ENCODE results near the gene IL27RA. TPM values are rescaled to one million over a fixed set of nuclear protein-coding genes. Genes with fewer than 3 reads are reported as not detected.
A peak's percentile ranks its signal among the peaks of the same experiment; 100 is the strongest.

IL27RA gene
- total RNA-seq = 4.0 TPM
- long read RNA-seq, transcript IL27RA-201 (14 exons, 2,962 nt) = major isoform, 10 of 15 reads
- long read RNA-seq, partial matches to known transcripts = 4 of 15 reads
- long read RNA-seq, other reads (novel, unspliced or antisense) = 1 of 15 reads

DNA sequence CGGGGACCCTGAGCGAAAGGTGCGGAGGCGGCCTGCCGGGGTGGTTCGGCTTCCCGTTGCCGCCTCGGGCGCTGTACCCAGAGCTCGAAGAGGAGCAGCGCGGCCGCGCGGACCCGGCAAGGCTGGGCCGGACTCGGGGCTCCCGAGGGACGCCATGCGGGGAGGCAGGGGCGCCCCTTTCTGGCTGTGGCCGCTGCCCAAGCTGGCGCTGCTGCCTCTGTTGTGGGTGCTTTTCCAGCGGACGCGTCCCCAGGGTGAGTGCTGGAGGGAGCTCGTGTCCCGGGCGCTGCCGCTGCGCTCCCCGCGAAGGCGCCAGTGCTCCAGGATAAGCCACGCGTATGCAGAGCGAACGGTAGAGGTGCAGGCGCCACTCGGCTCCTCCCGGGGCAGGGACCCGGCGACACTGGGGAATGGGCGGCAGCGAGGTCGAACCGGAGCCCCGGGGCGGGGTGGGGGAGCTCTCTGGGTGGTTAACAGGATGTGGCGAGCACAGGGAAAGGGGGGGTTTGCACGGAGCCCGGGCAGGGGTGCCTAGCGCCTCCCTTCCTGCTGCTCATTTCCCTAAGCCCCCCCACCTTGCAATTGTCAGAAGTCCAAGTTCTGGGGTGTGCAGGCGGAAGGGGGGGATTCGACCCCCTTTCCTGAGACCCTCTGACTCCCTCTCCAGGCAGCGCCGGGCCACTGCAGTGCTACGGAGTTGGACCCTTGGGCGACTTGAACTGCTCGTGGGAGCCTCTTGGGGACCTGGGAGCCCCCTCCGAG, at the start of gene IL27RA:
TSS of gene IL27RA (plus strand) at position 44 of the 762 bp plus-strand sequence. CDS start at position 155, 111 bp downstream.
- peak within 1 kb of the TSS; percentile 86 for H3K4me3 ChIP-seq
- peak; percentile 76 for DNase-seq
- H3K4me1 ChIP-seq = peaks cover 23% of the 10 kb centered on the region
- no peaks in the 10 kb centered on the region for H3K9me3 ChIP-seq (replicated peaks)
- H3K27me3 ChIP-seq (ENCODE audit: low read depth) = peaks cover 5% of the 10 kb centered on the region
- H3K36me3 ChIP-seq = no peaks in the 10 kb centered on the region
- TF ChIP-seq, protein P1, sequence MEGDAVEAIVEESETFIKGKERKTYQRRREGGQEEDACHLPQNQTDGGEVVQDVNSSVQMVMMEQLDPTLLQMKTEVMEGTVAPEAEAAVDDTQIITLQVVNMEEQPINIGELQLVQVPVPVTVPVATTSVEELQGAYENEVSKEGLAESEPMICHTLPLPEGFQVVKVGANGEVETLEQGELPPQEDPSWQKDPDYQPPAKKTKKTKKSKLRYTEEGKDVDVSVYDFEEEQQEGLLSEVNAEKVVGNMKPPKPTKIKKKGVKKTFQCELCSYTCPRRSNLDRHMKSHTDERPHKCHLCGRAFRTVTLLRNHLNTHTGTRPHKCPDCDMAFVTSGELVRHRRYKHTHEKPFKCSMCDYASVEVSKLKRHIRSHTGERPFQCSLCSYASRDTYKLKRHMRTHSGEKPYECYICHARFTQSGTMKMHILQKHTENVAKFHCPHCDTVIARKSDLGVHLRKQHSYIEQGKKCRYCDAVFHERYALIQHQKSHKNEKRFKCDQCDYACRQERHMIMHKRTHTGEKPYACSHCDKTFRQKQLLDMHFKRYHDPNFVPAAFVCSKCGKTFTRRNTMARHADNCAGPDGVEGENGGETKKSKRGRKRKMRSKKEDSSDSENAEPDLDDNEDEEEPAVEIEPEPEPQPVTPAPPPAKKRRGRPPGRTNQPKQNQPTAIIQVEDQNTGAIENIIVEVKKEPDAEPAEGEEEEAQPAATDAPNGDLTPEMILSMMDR (IDR thresholded peaks at IDR 0.05; ENCODE audit: borderline replicate concordance) = peak; percentile 75
- intact Hi-C loops (cut with micrococcal nuclease) = no loop called here
- peak within 1 kb of the TSS; percentile 95 for H3K27ac ChIP-seq (replicated peaks)

DNA sequence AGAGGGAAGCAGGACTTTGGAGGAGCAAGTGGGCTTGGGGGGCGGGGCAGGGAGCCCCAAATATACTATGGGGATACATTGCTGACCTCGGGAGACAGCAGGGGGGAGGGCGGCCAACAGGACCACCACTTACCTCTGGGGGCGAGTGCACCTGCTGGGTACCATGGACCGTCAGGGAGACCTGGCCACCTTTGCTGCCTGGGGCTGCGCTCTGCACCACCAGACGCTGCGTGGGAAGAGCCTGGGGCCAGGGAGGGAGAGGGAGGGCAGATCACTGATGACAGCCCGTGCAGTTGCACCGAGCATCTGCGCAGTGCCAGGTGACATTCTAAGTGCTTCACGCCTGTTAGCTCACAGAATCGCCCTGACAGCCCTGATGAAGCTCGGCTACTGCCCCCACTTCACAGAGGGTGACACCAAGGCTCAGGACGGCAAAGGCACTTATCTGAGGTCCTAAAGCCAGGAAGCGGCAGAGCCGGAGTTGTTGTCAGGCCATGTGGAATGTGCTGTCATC, 49.5 kb upstream of the IL27RA start:
- no peaks in the 10 kb centered on the region for H3K9me3 ChIP-seq (replicated peaks)
- no peak for DNase-seq
- H3K4me3 ChIP-seq = no peak overlapping the region
- TF ChIP-seq, protein P1 (IDR thresholded peaks at IDR 0.05; ENCODE audit: borderline replicate concordance) = no peak
- H3K27ac ChIP-seq (replicated peaks) = no peak overlapping the region
- peaks cover 47% of the 10 kb centered on the region for H3K4me1 ChIP-seq
- no peaks in the 10 kb centered on the region for H3K27me3 ChIP-seq (ENCODE audit: low read depth)
- H3K36me3 ChIP-seq = peaks cover 12% of the 10 kb centered on the region
- intact Hi-C loops (cut with micrococcal nuclease) = no loop called here

DNA sequence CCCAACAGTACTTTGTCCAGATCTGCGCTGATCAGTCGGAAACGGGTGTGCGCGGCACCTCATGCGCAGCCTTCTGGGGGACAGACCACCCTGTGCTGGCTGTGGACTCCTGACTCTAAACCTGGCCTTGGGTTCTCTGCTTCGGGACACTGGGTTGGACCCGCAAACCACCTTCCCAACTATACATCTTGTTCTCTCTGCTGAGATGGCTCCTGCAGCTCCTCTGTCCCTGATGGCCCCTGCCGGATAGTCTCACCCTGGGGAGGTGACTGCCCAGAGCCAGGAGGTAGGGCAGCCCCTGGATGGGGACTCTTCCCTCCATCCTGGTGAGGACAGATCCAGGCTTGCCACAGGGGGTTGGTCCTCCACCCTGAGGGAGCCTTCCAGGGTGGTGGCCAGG, 48.8 kb upstream of the IL27RA start:
- Histone ChIP-seq H3K27ac (replicated peaks) (no peak overlapping the region), H3K36me3 (peaks cover 12% of the 10 kb centered on the region), H3K27me3 (ENCODE audit: low read depth) (no peaks in the 10 kb centered on the region), H3K9me3 (replicated peaks) (no peaks in the 10 kb centered on the region), H3K4me3 (no peak overlapping the region), H3K4me1 (peaks cover 47% of the 10 kb centered on the region)
- no peak for DNase-seq
- TF ChIP-seq, protein P1 (IDR thresholded peaks at IDR 0.05; ENCODE audit: borderline replicate concordance) = no peak
- intact Hi-C loops (cut with micrococcal nuclease) = no loop called here

DNA sequence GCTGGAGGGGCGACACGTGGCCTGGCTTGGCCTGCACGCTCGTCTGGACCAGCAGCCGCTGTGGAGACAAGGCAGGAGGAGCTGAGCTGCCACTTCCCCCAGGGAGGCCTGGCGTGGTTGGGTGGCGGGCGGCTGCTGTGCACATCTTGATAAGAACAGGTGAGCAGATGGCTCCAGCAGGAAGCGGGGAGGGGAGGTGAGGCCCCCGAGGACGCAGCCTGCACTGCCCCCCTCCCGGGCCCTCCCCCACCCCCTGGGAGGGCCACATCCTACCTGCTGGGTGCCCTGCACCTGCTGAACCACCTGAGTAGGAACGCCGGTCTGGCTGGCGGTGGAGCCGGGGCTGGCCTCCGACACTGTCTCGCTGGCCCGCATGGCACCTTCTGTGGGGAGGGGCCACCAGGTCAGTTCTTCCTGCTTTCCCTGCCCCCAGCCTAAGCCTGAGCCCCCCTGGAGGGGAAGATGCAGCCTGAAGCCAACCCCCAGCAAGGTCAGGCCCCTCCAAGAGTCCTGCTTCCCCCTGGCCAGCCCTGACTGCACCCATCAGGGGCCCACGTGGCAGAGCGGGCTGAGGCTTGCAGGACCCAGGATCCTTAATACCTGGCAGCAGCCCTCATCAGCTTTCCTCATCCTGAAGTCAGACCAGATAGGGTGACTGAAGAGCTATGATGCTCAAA, 48.2 kb upstream of the IL27RA start:
- DNase-seq = no peak
- H3K4me3 ChIP-seq = no peak overlapping the region
- peaks cover 47% of the 10 kb centered on the region for H3K4me1 ChIP-seq
- TF ChIP-seq, protein P1 (IDR thresholded peaks at IDR 0.05; ENCODE audit: borderline replicate concordance) = no peak
- no peak overlapping the region for H3K27ac ChIP-seq (replicated peaks)
- intact Hi-C loops (cut with micrococcal nuclease) = no loop called here
- peaks cover 12% of the 10 kb centered on the region for H3K36me3 ChIP-seq
- no peaks in the 10 kb centered on the region for H3K27me3 ChIP-seq (ENCODE audit: low read depth)
- H3K9me3 ChIP-seq (replicated peaks) = no peaks in the 10 kb centered on the region

DNA sequence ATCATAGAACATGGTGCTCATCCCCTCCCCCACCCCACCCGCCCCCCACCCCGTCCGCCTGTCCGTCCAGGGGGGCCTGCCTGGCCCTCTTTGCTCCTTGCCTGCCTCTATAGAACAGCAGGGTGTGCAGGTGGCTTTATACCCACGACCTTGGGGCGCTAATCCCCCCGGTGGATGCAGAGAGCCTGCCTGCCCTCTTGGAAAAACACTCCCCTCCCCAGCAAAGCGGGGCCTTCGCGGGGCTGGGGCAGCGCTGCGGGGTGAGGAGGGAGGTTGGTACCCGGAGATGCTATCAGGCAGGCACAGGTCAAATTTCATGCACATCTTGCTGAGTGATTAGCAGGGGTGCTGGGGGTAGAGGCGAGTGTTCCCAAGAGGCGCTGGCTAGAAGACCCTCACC, 47.4 kb upstream of the IL27RA start:
- Histone ChIP-seq H3K27me3 (ENCODE audit: low read depth) (no peaks in the 10 kb centered on the region), H3K9me3 (replicated peaks) (no peaks in the 10 kb centered on the region), H3K4me1 (peaks cover 39% of the 10 kb centered on the region), H3K27ac (replicated peaks) (no peak overlapping the region), H3K36me3 (peaks cover 12% of the 10 kb centered on the region), H3K4me3 (no peak overlapping the region)
- TF ChIP-seq, protein P1 (IDR thresholded peaks at IDR 0.05; ENCODE audit: borderline replicate concordance) = no peak
- intact Hi-C loops (cut with micrococcal nuclease) = no loop called here
- DNase-seq = no peak
